GM21447 (cell line): ENCODE measurements around the gene IFI27L1.
A peak's percentile ranks its signal among the peaks of the same experiment; 100 is the strongest.

ENCODE experiments used
- ATAC-seq: cut with Tn5 transposase; IDR thresholded peaks from one replicate; pipeline ENCODE4 v1.9.1; 2021; ENCODE audit not compliant: unreplicated experiment

The IFI27L1 gene

GRCh38 chr14:94113490-94113889 is 32.4 kb downstream of the IFI27L1 start:
- ATAC-seq, result no peak

- no peak for ATAC-seq
These were observed 32.9 kb downstream of the IFI27L1 start for GRCh38 chr14:94113908-94114588.

- no peak for ATAC-seq
These were observed 33.5 kb downstream of the IFI27L1 start for GRCh38 chr14:94114589-94115057.

GRCh38 chr14:94115058-94115591 is 34.0 kb downstream of the IFI27L1 start:
- no peak for ATAC-seq

GRCh38 chr14:94115631-94116030 is 34.5 kb downstream of the IFI27L1 start:
- no peak for ATAC-seq

- ATAC-seq, result no peak
These were observed 35.6 kb downstream of the IFI27L1 start for GRCh38 chr14:94116701-94117100.

- no peak for ATAC-seq
These were observed 36.7 kb downstream of the IFI27L1 start for GRCh38 chr14:94117856-94118255.

- no peak for ATAC-seq
These were observed 38.0 kb downstream of the IFI27L1 start for GRCh38 chr14:94119071-94119470.

GRCh38 chr14:94120667-94121340 is 39.7 kb downstream of the IFI27L1 start:
- no peak for ATAC-seq

GRCh38 chr14:94121485-94121884 is 40.4 kb downstream of the IFI27L1 start:
- ATAC-seq, result no peak

- ATAC-seq, result no peak
These were observed 41.3 kb downstream of the IFI27L1 start for GRCh38 chr14:94122438-94122837.

- no peak for ATAC-seq
These were observed 42.2 kb downstream of the IFI27L1 start for GRCh38 chr14:94123296-94123695.

GRCh38 chr14:94123868-94124267 is 42.8 kb downstream of the IFI27L1 start:
- ATAC-seq, result no peak

GRCh38 chr14:94124582-94125377 is 43.7 kb downstream of the IFI27L1 start:
- ATAC-seq, result no peak

GRCh38 chr14:94125659-94126418 is 44.7 kb downstream of the IFI27L1 start:
- no peak for ATAC-seq

- ATAC-seq, result no peak
These were observed 45.2 kb downstream of the IFI27L1 start for GRCh38 chr14:94126419-94126677.

- no peak for ATAC-seq
These were observed 45.7 kb downstream of the IFI27L1 start for GRCh38 chr14:94126800-94127199.

- ATAC-seq, result no peak
These were observed 46.2 kb downstream of the IFI27L1 start for GRCh38 chr14:94127330-94127729.

GRCh38 chr14:94128216-94128839 is 47.2 kb downstream of the IFI27L1 start:
- no peak for ATAC-seq

GRCh38 chr14:94129111-94129757 is 48.1 kb downstream of the IFI27L1 start, which contains the start of gene IFI27L2:
Gene IFI27L2 (minus strand): TSS chr14:94129604. CDS start chr14:94129564, 40 bp downstream.
- peak; percentile 98 for ATAC-seq
